Hematopoietic multipotent progenitor cell treated with erythropoietin and hydrocortisone succinate and interleukin-3 and kit ligand, for 6 days (in vitro differentiated cells): ENCODE measurements around the gene TTC24.
"Not testable (repeated sequence)": the region's sequence is repeated elsewhere in the genome, so short reads cannot be mapped to it uniquely, and the experiment has no call there.

ENCODE experiments used
- DNase-seq: peaks from one replicate; pipeline ENCODE4 v3.0.0-alpha.2; 2015

Gene TTC24

DNA sequence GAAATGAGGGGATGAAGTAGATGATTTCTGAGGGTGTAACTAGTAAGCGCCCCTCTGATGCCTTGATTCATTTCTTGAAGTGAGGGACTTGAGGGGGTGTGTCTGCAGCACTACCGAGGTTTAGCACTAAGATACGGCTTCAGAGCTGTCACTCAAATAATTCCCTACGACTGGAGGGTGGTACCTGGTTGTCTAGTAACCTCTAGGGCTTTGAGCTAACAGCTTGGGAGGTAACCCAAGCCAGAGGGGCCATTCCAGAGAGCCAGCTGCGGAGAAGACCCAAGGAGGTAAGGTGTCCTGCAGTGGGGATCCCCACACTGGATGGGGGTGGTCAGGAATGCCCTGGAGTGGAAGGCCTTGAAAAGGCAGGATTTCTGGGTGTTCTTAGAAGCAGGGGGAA, at the start of gene TTC24:
Gene TTC24, plus strand, starts transcription at position 252 of the 400 bp plus-strand sequence. CDS start 1,642 bp downstream, outside the sequence.
- no peak for DNase-seq

DNA sequence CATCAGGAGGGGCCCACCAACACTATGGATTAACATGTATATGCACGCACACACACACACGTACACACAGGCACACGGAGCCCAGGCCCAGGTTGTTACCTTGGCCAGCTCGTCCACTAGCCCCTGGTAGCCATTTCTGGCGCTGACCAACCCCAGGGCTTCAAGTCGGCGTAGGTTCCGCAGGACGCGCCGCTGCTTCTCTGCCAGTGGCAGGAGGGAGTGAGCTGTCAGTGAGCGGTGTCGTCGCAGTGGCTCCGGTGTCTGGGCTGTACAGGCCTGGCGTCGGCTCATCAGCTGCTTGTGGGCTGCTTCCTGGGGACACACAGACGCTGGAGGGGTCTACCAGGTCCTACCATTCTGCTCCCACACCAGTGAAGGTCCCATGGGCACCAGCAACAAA, 49.5 kb upstream of the TTC24 start:
- DNase-seq: no peak

DNA sequence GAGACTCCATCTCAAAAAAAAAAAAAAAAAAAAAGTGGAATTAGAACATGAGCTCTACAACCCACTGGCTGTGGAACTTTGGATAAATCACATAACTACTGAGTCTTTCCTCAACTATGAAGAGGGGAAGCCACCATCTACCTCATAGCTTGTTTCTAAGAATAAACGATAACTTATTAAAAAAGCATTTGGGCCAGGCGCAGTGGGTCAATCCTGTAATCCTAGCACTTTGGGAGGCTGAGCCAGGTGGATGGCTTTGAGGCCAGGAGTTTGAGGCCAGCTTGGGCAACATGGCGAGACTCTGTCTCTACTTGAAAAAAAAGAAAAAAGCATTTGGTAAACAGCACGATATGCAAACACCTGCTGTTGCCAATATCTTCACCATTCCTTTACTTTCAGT, 47.1 kb upstream of the TTC24 start:
- DNase-seq: no peak

DNA sequence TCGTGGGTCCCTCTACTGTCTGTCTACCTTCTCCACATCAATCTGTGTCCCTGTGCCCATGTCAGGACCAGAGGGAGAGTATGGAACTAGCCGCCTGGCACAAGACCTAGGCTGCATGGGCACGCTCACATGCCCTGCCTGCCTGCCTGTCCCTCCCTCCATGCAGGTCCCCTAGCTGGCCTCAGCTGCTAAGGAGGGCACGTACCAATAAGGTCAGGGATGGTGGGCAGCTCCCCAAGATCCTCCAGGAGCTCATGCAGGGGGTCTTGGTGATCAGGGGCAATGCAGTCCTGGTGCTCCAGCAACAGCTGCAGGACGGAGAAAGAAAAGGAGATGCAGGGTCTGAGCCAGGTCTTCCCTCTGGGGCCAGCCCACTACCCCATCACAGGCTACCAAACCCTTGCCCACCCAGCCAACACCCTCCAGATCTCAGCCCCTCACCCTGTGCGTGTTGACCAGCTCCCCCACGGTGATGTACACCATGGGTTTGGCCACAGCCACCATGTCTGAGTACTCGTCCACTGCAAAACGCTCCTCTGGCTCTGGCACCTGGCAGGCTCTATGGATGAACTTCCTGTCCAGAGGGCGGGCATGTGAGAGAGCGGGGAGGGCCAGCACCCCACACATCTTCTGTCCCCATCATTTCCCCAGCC, 45.8 kb upstream of the TTC24 start:
- DNase-seq: no peak

DNA sequence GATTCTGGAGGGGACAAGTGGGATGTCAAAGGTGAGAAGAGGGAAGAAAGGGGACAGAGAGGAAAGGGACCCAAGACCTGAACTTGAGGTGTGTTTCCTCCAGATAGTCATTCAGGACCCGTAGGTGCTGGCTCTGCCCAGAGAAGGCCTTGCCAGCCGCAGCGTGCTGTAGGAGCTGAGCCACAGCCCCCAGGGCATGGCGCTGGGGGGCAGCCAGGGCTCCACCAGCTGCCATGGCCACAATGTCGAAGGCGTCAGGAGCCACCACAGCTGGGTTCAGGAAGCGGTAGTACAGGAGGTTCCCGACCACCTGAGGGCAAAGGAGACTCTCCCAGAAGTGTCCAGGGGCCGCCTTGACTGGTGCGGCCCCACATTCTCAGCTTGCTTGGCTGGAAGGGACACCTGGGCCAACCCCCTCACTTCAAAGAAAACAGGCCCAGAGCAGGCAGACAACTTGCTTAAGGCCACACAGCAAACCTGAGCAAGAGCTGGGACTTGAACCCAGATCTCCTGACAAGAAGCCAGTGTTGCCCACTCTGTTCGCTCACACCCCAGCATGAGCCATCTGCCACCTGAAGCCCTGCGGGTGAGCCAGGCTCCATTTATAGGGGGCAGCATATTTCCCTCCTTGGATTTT, 45.0 kb upstream of the TTC24 start:
- no peak for DNase-seq

DNA sequence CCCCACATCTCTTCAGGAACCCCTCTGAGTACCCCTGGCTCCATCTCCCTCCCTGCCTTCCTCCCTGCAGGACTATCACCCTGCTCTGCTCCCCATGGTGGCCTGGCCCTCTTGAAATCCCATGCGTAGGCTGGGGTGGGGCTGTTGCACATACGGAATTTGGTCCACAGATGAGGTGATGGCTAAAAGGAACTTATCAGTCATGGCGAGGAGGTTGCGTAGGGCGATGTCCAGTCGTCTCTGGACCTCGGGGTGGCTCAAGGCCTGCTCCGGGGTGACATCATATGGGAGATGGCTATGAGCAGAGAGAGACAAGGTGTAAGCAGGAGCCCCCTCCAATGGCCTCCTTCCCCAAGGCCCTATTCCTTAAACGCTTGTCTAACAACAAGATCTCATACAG, 42.5 kb upstream of the TTC24 start:
- DNase-seq: no peak

DNA sequence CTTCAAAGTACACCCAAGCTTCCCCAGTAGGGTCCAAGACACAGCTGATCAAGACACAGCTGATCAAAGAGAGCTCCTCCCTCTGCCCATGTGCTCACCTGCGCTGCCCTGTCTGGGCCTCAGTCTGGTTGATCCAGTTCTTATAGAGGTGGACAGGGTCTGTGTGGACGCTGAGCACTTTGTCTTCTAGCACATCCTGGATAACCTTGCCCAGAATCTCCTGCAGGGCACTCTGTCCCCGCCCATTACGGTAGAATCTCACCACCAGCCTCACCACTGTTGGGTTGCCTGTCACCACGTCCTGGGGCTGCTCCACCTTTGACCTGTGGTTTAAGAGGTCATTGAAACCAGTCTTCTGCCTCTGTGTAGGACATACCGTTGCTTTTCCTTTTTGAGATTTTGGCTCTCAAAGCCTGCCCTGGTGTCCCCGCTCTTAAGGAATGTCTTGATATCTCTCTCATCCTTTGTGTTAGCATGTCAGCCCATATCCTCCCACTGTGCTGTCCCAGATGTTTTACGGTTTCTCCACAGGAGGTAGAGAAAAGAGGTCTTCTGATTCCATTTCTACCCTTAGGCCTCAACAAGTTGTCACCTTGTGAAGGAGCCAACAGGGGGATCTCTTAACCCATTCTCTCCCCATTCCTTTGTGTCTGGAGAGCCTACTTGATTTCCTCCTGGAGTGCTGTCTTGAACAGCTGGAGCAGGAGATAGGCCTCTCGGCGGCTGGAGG, 40.6 kb upstream of the TTC24 start:
- no peak for DNase-seq

DNA sequence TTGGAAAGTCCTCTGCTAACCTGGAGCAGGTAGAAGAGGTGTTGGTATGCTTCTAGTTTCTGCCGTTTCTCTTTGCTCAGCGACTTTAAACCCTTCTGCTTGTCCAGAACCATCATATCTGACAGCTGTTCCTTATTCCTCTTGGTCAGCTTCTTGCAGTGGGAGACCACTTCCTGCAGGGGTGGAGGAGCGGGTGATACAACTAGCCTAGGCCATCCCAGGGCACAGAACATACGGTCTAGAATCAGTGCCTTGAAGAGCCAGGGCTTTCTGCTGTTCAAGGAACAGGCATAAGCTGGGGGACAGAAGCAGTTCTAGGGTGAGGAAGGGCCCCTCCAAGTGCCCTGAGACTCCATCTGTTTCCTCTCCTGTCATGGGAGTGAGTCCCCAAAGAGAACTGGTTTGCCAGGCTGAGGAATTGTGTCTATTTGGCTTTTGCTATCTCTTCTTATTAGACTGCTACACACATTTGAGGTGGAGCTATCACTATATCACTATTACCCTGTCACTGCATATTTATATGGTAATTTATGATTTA, 39.6 kb upstream of the TTC24 start:
- DNase-seq: no peak

DNA sequence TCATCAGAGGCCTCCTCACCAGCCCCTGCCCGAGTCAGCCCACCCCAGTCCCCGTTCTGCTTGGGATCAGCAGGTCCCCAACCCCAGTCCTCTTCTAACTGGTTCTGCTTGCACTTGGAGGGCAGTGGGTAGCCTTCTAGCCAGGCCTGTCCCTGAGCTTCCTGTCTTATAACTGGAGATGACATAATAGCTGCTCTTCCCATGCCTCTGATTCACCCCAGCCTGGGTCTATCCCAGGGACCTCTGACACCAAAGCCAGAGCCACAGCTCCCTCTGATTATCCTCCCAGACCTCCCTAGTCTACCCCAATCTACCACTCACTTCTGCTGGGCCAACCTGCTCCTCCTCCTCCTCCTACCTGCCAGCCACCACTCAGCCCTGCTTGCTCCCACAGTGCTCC, 38.6 kb upstream of the TTC24 start:
- no peak for DNase-seq

DNA sequence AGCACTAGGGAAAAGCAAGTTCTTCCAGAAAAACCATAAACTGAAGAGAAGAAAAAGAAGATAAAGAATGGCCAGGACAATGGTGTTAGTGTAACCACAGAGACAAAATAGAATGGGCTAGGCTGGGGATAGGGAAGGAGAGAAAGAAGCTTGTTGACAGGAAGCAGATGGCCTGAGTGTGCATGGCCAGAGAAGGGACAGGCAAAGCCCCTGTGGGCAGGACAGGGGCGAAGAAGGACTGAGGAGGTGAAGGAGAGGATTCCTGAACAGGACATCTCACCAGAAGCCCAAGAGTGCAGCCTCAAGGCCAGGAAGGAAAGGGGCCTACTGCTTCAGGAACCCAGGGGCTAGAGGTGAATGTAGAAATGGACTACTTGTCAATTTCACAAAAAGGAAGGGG, 36.5 kb upstream of the TTC24 start:
- no peak for DNase-seq

DNA sequence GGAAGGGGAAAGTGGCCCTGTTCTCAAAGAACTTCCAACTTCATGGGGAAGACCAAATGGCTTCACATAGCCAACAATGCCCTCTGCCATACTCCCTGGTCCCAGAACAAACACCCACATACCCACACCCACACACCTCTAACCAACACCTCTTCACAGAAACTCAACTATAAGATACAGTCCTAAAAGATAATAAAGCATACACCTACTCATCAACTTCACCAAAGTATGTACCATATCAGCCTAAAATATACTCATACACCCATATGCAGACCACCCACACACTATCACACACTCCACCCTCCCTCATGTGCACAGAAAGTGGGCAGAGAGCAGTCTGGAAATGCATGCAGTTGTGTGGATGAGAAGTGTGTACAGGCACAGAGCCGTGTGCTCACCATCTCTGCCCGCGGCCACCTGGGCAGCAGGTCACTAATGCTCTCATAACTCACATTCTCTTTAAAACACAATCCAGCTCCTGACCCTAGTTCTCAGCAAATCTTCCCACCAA, 34.9 kb upstream of the TTC24 start:
- no peak for DNase-seq

DNA sequence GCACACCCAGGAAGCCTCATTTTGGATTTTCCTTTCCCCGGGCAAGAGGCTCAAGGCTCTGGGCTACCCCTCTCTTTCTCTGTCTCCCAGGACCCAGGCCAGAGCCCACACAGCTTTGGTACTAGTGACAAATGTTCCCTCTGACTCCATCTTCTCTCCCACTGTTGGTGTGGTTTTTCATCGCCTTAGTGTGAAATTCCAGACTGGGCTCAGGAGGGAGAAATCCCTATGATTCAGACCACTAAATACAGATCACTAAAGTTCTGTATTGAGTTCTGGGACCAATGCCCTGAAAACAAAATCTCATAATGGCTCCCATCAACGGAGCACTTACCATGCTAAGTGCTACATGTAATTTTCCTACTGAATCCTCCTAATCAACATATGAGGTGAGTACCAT, 33.3 kb upstream of the TTC24 start:
- no peak for DNase-seq

DNA sequence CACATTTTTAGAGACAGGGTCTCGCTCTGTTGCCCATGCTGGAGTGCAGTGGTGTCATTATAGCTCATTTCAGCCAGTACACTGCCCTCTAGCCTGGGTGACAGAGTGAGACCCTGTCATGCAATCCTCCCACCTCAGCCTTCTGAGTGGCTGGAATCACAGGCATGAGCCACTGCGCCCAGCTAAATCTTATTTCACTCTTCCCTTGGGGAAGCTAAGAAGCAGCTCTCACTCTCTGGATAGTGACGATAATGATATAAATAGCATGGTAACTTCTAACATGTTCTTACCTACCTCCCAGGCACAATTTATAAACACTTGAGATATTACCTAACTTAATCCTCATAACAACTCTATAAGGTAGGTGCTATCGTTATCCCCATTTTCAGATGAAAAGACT, 32.1 kb upstream of the TTC24 start:
- no peak for DNase-seq

DNA sequence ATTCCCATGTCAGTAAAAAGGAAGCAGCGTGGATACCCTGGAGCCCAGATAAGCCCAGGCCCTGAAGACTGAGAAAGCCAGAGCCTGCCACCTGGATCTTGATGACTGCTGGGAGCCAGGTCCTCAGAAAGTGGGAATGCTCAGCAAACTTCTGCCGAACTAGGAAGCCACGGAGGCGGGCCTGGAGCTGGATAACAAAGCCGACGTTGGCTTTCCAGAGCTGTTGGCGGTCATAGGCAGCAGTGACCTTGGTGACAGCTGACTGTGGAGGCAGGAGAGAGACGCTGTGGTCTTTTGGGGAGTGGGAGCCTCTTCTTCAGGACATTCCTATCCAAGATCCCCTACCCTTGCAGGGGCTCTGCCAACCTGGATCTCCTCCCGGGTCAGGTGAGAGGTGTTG, 31.5 kb upstream of the TTC24 start:
- no peak for DNase-seq

DNA sequence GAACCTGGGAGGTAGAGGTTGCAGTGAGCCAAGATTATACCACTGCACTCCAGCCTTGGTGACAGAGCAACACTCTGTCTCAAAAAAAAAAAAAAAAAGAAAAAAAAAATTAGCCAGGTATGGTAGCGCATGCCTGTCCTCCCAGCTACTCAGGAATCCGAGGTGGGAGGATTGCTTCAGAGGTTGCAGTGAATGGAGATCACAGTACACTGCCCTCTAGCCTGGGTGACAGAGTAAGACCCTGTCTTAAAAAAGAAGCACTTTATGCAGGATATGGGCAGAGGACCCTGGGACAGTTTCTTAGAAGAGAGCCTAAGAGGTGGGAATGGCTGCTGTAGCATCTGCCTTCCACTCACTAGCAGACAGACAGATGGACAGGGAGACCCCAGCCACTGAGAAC, 30.1 kb upstream of the TTC24 start:
- DNase-seq: no peak

DNA sequence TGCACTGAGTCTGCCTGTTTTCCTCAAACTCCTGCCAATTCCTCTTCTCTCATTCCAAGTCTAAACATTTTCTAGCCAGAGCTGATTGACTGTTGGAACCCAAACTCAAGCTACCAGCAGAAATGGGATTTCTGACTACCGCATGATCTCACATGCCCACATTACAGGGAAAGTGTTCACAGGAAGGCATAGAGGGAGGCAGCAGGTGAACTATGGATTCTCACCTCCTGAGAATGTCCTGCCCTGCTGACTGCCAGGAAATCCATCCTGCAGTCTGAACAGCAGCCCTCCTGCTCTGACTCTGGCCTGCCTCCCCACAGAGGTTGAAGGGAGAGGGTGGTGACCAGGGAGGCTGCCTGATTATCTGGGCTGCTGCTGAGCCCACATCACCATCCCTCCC, 29.7 kb upstream of the TTC24 start:
- no peak for DNase-seq

DNA sequence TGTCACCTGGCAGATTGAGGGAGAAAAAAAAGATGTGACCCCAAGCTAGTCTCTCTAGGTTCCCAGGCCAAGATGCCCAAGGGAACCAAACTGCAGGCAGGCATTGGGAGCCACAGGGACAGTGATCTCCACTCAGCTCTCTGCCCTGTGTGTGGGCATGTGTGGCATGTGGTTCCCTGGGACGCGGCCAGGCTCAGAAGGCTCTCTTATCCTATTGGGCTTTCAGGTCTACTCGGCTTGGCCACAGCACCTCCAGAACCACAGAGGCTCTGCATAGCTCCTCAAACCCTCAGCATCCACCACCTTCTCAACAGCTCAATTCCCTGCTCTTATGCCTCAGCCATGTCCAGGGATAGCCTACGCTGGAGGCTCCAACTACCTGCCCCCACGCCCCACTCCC, 29.2 kb upstream of the TTC24 start:
- no peak for DNase-seq

DNA sequence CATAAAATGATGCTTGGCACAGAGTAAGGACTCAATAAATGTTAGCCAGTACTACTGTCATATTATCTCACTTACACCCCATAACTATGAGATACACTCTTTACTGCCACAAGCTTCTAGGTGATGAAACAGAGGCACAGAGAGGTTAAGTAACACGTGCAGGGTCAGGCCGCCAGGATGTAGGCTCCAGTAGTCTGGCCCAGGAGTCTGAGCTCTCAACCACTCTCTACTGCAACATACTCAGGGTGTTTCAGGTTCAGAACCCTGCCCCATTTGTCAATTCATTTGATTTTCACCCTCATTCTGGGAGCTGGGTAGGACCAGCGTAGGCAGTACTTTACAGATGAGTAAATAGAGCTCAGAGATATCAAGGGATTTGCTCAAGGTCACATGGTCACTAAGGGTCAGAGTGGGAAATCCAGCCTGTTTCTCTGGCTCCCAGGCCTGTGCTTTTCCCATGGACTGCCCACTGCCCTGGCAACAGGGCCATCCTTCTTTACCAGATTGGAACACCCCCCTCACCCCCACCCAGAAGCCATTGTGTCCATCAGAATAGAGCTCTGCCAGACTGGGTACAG, 28.4 kb upstream of the TTC24 start:
- DNase-seq: no peak

DNA sequence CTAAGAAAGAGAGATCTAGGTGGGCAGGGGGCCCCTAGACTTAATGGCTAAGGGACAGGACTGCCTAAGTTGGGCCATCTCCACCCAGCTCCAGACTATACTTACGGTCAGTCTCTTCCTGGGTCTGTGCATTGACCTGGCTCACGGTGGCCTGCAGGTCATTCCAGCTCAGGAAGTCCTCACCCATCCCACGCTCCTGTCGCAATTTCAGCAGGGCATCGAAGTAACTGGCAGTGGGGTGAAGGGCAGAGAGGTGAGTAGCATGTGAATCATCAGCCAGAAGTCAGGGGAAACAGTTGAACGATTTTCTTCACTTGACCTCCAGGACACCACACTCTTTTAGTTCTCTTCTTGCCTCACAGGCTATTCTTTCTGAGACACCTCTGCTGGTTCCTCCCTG, 27.7 kb upstream of the TTC24 start:
- no peak for DNase-seq

DNA sequence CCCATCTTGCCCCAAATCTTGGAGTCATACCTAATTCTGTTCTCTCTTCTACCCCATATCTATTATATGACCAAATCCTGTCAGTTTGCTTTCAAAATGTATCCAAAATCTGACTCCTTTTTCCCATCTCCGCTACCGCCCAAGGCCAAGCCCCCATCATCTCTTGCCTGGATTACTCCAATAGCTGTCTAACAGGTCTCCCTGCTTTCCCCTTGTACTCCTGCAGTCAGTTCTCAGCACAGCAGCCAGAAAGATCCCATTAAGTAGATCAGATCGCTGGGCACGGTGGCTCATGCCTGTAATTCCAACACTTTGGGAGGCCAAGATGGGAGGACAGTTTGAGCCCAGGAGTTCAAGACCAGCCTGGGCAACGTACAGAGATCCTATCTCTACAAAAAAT, 27.0 kb upstream of the TTC24 start:
- no peak for DNase-seq

DNA sequence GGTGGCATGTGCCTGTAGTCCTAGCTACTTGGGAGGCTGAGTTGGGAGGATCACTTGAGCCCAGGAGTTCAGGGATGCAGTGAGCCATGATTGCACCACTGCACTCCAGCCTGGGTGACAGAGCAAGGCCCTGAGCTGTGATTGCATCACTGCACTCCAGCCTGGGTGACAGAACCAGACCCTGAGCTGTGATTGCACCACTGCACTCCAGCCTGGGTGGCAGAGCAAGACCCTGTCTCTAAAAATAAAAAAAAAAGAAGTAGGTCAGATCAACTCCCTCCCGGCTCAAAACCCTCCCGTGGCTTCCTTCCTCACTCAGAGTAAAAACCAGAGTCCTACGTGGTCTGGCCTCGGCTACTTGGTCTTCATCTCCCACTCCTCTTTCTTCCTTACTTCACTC, 26.6 kb upstream of the TTC24 start:
- not testable (repeated sequence) for DNase-seq

DNA sequence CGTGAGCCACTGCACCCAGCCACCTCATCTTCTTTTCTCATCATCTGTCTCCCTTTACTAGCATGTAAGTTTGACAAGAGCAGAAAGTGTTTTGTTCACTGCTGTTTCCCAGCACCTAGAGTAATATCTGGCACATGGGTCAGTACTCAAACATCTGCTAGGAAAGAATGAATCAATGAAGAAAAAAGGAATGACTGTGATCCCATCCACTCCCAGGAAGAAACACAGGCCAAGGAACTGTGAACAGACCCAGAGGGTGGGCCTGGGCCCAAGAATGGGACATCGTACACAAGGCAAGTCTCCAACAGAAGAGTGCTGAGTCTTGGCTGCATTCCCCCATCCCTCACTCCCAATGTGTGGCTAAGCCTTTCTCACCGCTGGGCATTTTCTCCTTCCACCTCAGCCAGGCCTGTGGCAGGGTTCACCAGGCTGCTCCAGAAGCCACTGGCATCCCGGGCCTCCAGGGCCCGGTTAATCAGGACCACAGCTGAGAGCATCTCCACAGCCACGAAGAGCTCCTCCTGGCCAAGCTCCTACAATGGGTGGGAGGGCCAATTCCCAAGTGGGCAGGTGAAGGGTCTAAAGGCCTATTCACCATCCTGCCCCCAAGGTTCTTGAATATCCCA, 25.6 kb upstream of the TTC24 start:
- no peak for DNase-seq

DNA sequence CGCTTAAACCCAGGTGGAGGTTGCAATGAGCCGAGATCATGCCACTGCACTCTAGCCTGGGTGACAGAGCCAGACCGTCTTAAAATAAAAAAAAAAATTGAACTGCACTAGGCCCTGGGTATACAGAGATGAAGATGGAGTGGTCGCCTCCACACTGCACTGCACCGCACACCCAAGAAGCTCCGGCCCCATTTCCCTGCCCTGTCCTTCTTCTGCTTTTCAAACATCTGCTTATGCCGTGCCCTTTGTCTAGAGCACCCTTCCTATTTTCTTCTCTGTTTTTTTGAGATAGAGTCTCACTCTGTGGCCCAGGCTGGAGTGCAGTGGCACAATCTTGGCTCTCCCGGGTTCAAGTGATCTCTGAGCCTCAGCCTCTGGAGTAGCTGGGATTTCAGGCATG, 24.6 kb upstream of the TTC24 start:
- DNase-seq: no peak
